ENCODE measurements around the gene SMG9. TPM values are rescaled to one million over a fixed set of nuclear protein-coding genes. Genes with fewer than 3 reads are reported as not detected.

Gene SMG9
- total and polyA plus RNA-seq, 2 experiments from 2014 or later: 54.1 to 59.5 TPM

DNA sequence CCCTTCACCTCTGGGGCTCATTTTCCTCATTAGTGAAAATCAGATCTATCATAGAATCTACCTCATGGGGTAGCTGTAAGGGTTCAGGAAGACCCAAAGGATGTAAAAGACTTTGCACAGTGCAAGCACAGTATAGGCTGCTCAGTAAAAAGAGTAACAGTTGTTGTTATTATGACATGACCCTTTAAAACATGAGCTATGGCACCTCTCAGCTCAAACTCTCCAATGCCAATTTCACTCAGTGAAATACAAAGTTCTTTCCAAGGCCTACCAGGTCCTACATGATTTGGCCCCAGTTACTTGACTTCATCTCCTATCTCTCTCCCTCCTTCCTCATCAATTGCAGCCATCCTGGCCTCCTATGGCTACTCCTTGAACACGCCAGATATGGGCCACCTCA lies 4.9 kb downstream of the SMG9 start:
- Histone ChIP-seq H3K27me3 (no peaks in the 10 kb centered on the region), H3K4me1 (ENCODE audit: low read depth) (peaks cover 3% of the 10 kb centered on the region), H3K9me3 (ENCODE audit: low read depth) (no peaks in the 10 kb centered on the region), H3K27ac (no peak overlapping the region), H3K36me3 (peaks cover 14% of the 10 kb centered on the region), H3K4me3 (no peak overlapping the region)
- no peak for DNase-seq (ENCODE audit: low read depth in 1 of 2, low spot score in 1 of 2)
- TF ChIP-seq CTCF (IDR thresholded peaks at IDR 0.05; ENCODE audit: low read depth, low read length): no peak

DNA sequence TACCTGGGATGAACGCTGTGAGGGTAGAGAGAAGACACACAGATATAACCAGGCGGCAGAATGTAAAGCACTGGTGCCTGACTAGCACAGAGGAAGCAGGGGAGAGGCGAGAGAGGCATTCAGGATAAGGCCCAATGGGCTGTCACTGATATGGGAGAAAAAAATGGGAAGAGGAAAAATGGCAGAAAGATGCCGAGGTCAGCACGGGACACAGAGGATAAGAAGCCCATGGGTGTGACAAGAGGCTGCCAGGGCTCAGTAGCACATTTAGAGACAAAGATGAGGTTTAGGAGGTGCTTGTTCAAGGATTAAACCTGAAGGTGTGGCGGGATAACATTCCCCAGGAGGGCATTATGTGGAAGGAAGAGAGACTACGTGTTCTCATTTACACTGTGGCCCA lies 5.6 kb downstream of the SMG9 start:
- Histone ChIP-seq H3K4me3 (no peak overlapping the region), H3K27me3 (no peaks in the 10 kb centered on the region), H3K27ac (no peak overlapping the region), H3K9me3 (ENCODE audit: low read depth) (no peaks in the 10 kb centered on the region), H3K36me3 (peaks cover 17% of the 10 kb centered on the region), H3K4me1 (ENCODE audit: low read depth) (peaks cover 3% of the 10 kb centered on the region)
- DNase-seq (ENCODE audit: low read depth in 1 of 2, low spot score in 1 of 2): no peak
- TF ChIP-seq CTCF (IDR thresholded peaks at IDR 0.05; ENCODE audit: low read depth, low read length): no peak

DNA sequence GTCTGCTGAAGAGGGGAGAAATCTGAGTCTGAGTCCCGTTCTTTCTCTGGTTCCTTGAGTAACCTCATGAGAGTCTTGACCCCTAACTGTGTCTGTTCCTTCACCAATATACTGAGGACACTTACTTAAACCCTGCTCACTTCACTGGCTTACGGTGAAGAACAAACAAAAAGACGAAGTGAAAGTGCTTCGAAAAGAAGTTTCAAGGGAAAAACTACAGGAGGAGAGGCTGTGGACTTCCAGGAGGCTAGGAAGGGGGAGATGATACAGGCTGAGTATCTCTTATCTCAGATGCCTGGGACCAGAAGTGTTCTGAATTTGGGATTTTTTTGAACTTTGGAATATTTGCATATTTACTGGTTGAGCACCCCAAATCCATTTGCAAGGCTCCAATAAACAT lies 6.1 kb downstream of the SMG9 start:
- Histone ChIP-seq H3K9me3 (ENCODE audit: low read depth) (no peaks in the 10 kb centered on the region), H3K27ac (no peak overlapping the region), H3K27me3 (no peaks in the 10 kb centered on the region), H3K4me3 (no peak overlapping the region), H3K36me3 (peaks cover 17% of the 10 kb centered on the region), H3K4me1 (ENCODE audit: low read depth) (peaks cover under 1% of the 10 kb centered on the region)
- TF ChIP-seq CTCF (IDR thresholded peaks at IDR 0.05; ENCODE audit: low read depth, low read length): no peak
- no peak for DNase-seq (ENCODE audit: low read depth in 1 of 2, low spot score in 1 of 2)

DNA sequence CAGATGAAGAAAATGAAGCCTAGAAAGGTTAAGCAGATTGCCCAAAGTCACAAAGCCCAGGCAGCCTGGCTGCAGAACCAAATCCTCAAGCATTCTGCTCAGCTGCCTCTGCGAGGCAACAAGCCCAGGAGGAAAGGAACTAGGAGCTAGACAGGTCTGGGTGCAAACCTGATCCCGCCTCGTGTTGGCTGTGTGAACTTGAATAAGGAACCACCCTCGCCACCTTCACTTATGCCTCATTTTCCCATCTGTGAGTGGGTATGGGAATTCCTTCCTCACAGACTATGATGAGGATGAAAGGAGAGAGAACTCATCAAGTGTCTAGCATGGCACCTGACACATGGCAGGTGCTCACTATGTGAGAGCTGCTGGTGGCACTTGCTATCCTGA lies 6.6 kb downstream of the SMG9 start:
- DNase-seq (ENCODE audit: low read depth in 1 of 2, low spot score in 1 of 2): no peak
- TF ChIP-seq CTCF (IDR thresholded peaks at IDR 0.05; ENCODE audit: low read depth, low read length): no peak
- H3K4me1 ChIP-seq (ENCODE audit: low read depth): no peaks in the 10 kb centered on the region
- peaks cover 19% of the 10 kb centered on the region for H3K36me3 ChIP-seq
- no peak overlapping the region for H3K4me3 ChIP-seq
- H3K9me3 ChIP-seq (ENCODE audit: low read depth): no peaks in the 10 kb centered on the region
- H3K27ac ChIP-seq: no peak overlapping the region
- H3K27me3 ChIP-seq: no peaks in the 10 kb centered on the region

- Histone ChIP-seq H3K27ac (no peak overlapping the region), H3K4me1 (ENCODE audit: low read depth) (no peaks in the 10 kb centered on the region), H3K27me3 (no peaks in the 10 kb centered on the region), H3K9me3 (ENCODE audit: low read depth) (no peaks in the 10 kb centered on the region), H3K36me3 (peaks cover 22% of the 10 kb centered on the region), H3K4me3 (no peak overlapping the region)
- TF ChIP-seq CTCF (IDR thresholded peaks at IDR 0.05; ENCODE audit: low read depth, low read length): no peak
- DNase-seq (ENCODE audit: low read depth in 1 of 2, low spot score in 1 of 2): no peak
Observed at GRCh38 chr19:43747557-43748204, 7.1 kb downstream of the SMG9 start.
